SK-N-MC (cell line): Measurements from ENCODE around the gene PICK1.

ENCODE experiments used
- EZH2 ChIP-seq: fragments of 200-600 bp; sonication (generic); IDR thresholded peaks from one replicate; pipeline ENCODE4 v1.6.1; 2017; ENCODE audit warnings: antibody characterized with exemption
- POLR2AphosphoS5 ChIP-seq: IDR thresholded peaks from 2 replicates; pipeline ENCODE4 v1.6.1; 2012; ENCODE audit warnings: mild to moderate bottlenecking, low read depth, low read length, borderline replicate concordance

- no peak for TF ChIP-seq POLR2AphosphoS5
- TF ChIP-seq EZH2 = no peak
Observed at GRCh38 chr22:38103641-38104040, 46.4 kb downstream of the PICK1 start.
